Karpas-422 (cell line): Measurements from ENCODE around the gene LRRTM3. TPM values are rescaled to one million over a fixed set of nuclear protein-coding genes. Genes with fewer than 3 reads are reported as not detected.

Experiments
- DNase-seq: peaks from one replicate; pipeline ENCODE4 v3.0.0-alpha.2; 2015
- H2AFZ ChIP-seq: fragments of 200-600 bp; sonication (generic); 2 replicates; pipeline ENCODE4 v1.6.1; 2014; ENCODE audit warnings: antibody characterized with exemption, low read length, mixed read lengths
- H3K27ac ChIP-seq: fragments of 200-600 bp; sonication (generic); 2 replicates; pipeline ENCODE4 v1.5.1; 2014; ENCODE audit warnings: mild to moderate bottlenecking, low read length, moderate library complexity
- H3K27me3 ChIP-seq: fragments of 200-600 bp; sonication (generic); 2 replicates; pipeline ENCODE4 v1.6.1; 2014; ENCODE audit warnings: low read length, mixed read lengths
- H3K36me3 ChIP-seq: fragments of 200-600 bp; sonication (generic); 2 replicates; pipeline ENCODE4 v1.6.1; 2014; ENCODE audit warnings: low read length, mixed read lengths; ENCODE audit not compliant: insufficient read depth
- H3K4me1 ChIP-seq: fragments of 200-600 bp; sonication (generic); 2 replicates; pipeline ENCODE4 v1.6.1; 2014; ENCODE audit warnings: mild to moderate bottlenecking, low read length, mixed read lengths
- H3K4me2 ChIP-seq: fragments of 200-600 bp; sonication (generic); 2 replicates; pipeline ENCODE4 v1.6.1; 2014; ENCODE audit warnings: low read length, low read depth, mild to moderate bottlenecking; ENCODE audit not compliant: poor library complexity, severe bottlenecking
- H3K4me3 ChIP-seq: fragments of 200-600 bp; sonication (generic); 2 replicates; pipeline ENCODE4 v1.5.1; 2014; ENCODE audit warnings: mild to moderate bottlenecking, antibody characterized with exemption, low read length, mixed read lengths
- H3K79me2 ChIP-seq: fragments of 200-600 bp; sonication (generic); 2 replicates; pipeline ENCODE4 v1.6.1; 2014; ENCODE audit warnings: mild to moderate bottlenecking, low read length, mixed read lengths
- H3K9ac ChIP-seq: fragments of 200-600 bp; sonication (generic); 2 replicates; pipeline ENCODE4 v1.6.0; 2014; ENCODE audit warnings: low read length
- H3K9me2 ChIP-seq: fragments of 200-600 bp; sonication (generic), shearing (Covaris generic); replicated peaks from 2 replicates; pipeline ENCODE4 v1.6.0; 2014; ENCODE audit warnings: mild to moderate bottlenecking, low read length, moderate library complexity; ENCODE audit not compliant: insufficient read depth
- H3K9me3 ChIP-seq: fragments of 300-700, 200-600 bp; sonication (generic); 2 replicates; pipeline ENCODE4 v1.6.1; 2014; ENCODE audit warnings: low read length, mixed read lengths
- H4K20me1 ChIP-seq: fragments of 200-600 bp; sonication (generic); 2 replicates; pipeline ENCODE4 v1.6.1; 2014; ENCODE audit warnings: mild to moderate bottlenecking, antibody characterized with exemption, low read length, low read depth; ENCODE audit not compliant: insufficient read depth
- total RNA-seq: library from RNA; depleted of rRNA; stranded (reverse); fragments of >200 nt; shearing (Covaris generic); gene quantifications from 2 replicates; pipeline ENCODE4 v1.2.3, GENCODE V29; 2014; ENCODE audit warnings: low replicate concordance

LRRTM3 gene
- total RNA-seq, 1 experiment from 2014 or later = not detected

- H3K4me1 ChIP-seq = no peaks in the 10 kb centered on the region
- H3K27me3 ChIP-seq = no peaks in the 10 kb centered on the region
- no peaks in the 10 kb centered on the region for H3K9me3 ChIP-seq
- H3K79me2 ChIP-seq = no peaks in the 10 kb centered on the region
- no peak overlapping the region for H3K9ac ChIP-seq
- no peaks in the 10 kb centered on the region for H3K36me3 ChIP-seq
- H4K20me1 ChIP-seq = no peaks in the 10 kb centered on the region
- no peak for DNase-seq
- H3K9me2 ChIP-seq = no peaks in the 10 kb centered on the region
- no peak overlapping the region for H3K27ac ChIP-seq
- H3K4me2 ChIP-seq = no peak overlapping the region
- no peak overlapping the region for H2AFZ ChIP-seq
- no peak overlapping the region for H3K4me3 ChIP-seq
Measured at GRCh38 chr10:67086327-67087134, 160.7 kb downstream of the LRRTM3 start.

- Histone ChIP-seq H3K4me2 (no peak overlapping the region), H3K9ac (no peak overlapping the region), H2AFZ (no peak overlapping the region), H3K79me2 (no peaks in the 10 kb centered on the region), H3K4me3 (no peak overlapping the region), H3K27ac (no peak overlapping the region), H3K27me3 (no peaks in the 10 kb centered on the region), H3K9me3 (no peaks in the 10 kb centered on the region), H3K36me3 (no peaks in the 10 kb centered on the region), H3K4me1 (no peaks in the 10 kb centered on the region), H3K9me2 (no peaks in the 10 kb centered on the region), H4K20me1 (no peaks in the 10 kb centered on the region)
- no peak for DNase-seq
Measured at GRCh38 chr10:67087135-67087425, 161.2 kb downstream of the LRRTM3 start.

- Histone ChIP-seq H2AFZ (no peak overlapping the region), H3K9me3 (no peaks in the 10 kb centered on the region), H3K4me3 (no peak overlapping the region), H3K27me3 (no peaks in the 10 kb centered on the region), H3K79me2 (no peaks in the 10 kb centered on the region), H3K36me3 (no peaks in the 10 kb centered on the region), H4K20me1 (no peaks in the 10 kb centered on the region), H3K9ac (no peak overlapping the region), H3K4me1 (no peaks in the 10 kb centered on the region), H3K27ac (no peak overlapping the region), H3K9me2 (no peaks in the 10 kb centered on the region), H3K4me2 (no peak overlapping the region)
- no peak for DNase-seq
Measured at GRCh38 chr10:67088036-67088435, 162.2 kb downstream of the LRRTM3 start.

- no peaks in the 10 kb centered on the region for H3K9me3 ChIP-seq
- no peak overlapping the region for H2AFZ ChIP-seq
- no peak overlapping the region for H3K9ac ChIP-seq
- no peak overlapping the region for H3K4me2 ChIP-seq
- H3K36me3 ChIP-seq = no peaks in the 10 kb centered on the region
- no peaks in the 10 kb centered on the region for H4K20me1 ChIP-seq
- no peaks in the 10 kb centered on the region for H3K79me2 ChIP-seq
- no peaks in the 10 kb centered on the region for H3K4me1 ChIP-seq
- H3K27me3 ChIP-seq = no peaks in the 10 kb centered on the region
- DNase-seq = no peak
- H3K4me3 ChIP-seq = no peak overlapping the region
- H3K9me2 ChIP-seq = no peaks in the 10 kb centered on the region
- no peak overlapping the region for H3K27ac ChIP-seq
Measured at GRCh38 chr10:67095531-67095930, 169.7 kb downstream of the LRRTM3 start.

GRCh38 chr10:67098461-67098860, 172.6 kb downstream of the LRRTM3 start:
- H3K36me3 ChIP-seq = no peaks in the 10 kb centered on the region
- no peak for DNase-seq
- H4K20me1 ChIP-seq = no peaks in the 10 kb centered on the region

GRCh38 chr10:67100951-67101350, 175.1 kb downstream of the LRRTM3 start:
- Histone ChIP-seq H2AFZ (no peak overlapping the region), H3K9ac (no peak overlapping the region), H3K9me2 (no peaks in the 10 kb centered on the region), H3K27ac (no peak overlapping the region), H3K9me3 (no peaks in the 10 kb centered on the region), H3K4me1 (no peaks in the 10 kb centered on the region), H3K79me2 (no peaks in the 10 kb centered on the region), H3K4me2 (no peak overlapping the region), H3K36me3 (no peaks in the 10 kb centered on the region), H3K27me3 (no peaks in the 10 kb centered on the region), H4K20me1 (no peaks in the 10 kb centered on the region), H3K4me3 (no peak overlapping the region)
- DNase-seq = no peak

More at GRCh38 chr10:67098461-67098860, 172.6 kb downstream of the LRRTM3 start:
- no peak overlapping the region for H3K4me2 ChIP-seq
- no peaks in the 10 kb centered on the region for H3K9me2 ChIP-seq
- H3K9ac ChIP-seq = no peak overlapping the region
- H3K4me1 ChIP-seq = no peaks in the 10 kb centered on the region
- H3K27ac ChIP-seq = no peak overlapping the region
- H3K9me3 ChIP-seq = no peaks in the 10 kb centered on the region
- H2AFZ ChIP-seq = no peak overlapping the region
- H3K79me2 ChIP-seq = no peaks in the 10 kb centered on the region
- H3K27me3 ChIP-seq = no peaks in the 10 kb centered on the region
- H3K4me3 ChIP-seq = no peak overlapping the region

GRCh38 chr10:67107670-67108069, 181.8 kb downstream of the LRRTM3 start:
- Histone ChIP-seq H3K4me2 (no peak overlapping the region), H3K4me3 (no peak overlapping the region), H3K9me3 (no peaks in the 10 kb centered on the region), H3K27ac (no peak overlapping the region), H3K36me3 (no peaks in the 10 kb centered on the region), H3K27me3 (no peaks in the 10 kb centered on the region), H3K9ac (no peak overlapping the region), H2AFZ (no peak overlapping the region), H3K9me2 (no peaks in the 10 kb centered on the region), H3K4me1 (no peaks in the 10 kb centered on the region), H4K20me1 (no peaks in the 10 kb centered on the region), H3K79me2 (no peaks in the 10 kb centered on the region)
- no peak for DNase-seq

- H2AFZ ChIP-seq = no peak overlapping the region
- H3K9me3 ChIP-seq = no peaks in the 10 kb centered on the region
- no peaks in the 10 kb centered on the region for H3K27me3 ChIP-seq
- DNase-seq = no peak
- H4K20me1 ChIP-seq = no peaks in the 10 kb centered on the region
- H3K4me2 ChIP-seq = no peak overlapping the region
- no peak overlapping the region for H3K9ac ChIP-seq
- no peaks in the 10 kb centered on the region for H3K4me1 ChIP-seq
- H3K79me2 ChIP-seq = no peaks in the 10 kb centered on the region
- no peaks in the 10 kb centered on the region for H3K9me2 ChIP-seq
- H3K27ac ChIP-seq = no peak overlapping the region
- H3K36me3 ChIP-seq = no peaks in the 10 kb centered on the region
- H3K4me3 ChIP-seq = no peak overlapping the region
Measured at GRCh38 chr10:67110286-67110685, 184.4 kb downstream of the LRRTM3 start.
